ENCODE results near the gene COL9A3.

COL9A3 gene

DNA sequence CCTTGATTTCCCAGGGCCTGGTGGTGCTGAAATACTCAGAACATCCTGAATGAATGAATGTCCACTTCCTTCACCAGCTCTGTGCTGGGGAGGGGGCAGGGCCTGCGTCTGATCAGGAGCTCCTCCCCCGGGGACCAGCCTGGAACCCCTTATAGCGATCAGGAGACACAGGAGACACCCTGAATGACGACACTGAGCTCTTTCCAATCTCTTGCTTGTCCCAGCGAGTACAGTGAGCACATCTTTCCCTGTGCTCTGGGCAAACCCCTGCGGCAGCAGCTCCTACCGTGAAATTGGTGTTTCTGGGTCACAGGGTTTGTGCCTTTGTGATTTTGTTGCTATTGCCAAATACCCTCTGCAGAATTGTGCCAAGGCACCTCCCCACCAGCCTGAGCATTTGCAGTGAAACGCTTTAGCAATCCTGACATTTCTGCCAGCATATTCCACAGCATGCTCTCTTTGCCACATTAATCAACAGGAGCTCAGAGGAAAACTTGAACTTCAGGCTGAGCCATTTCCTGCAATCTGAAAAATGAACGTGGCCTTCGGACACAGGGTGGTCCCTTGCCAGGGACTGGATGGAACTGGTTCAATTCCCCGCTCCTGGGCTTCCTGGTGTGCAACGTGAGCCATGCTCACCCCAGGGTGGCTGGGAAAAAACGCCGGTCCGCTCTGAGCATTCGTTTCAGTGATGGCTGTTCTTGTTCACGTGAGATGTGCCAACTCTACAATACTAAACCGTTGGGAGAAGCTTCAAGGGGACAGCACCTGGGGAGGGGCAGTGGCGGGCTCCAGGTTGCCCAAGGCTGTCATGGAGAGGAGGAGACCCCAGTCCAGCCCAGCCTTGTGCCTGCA, 43.6 kb upstream of the COL9A3 start:
- peaks cover 5% of the 10 kb centered on the region; the same call in 1 of the 2 replicates for H3K4me1 ChIP-seq (ENCODE audit: control insufficient read depth, insufficient read depth, low read length)
- no peak overlapping the region for H3K4me3 ChIP-seq (ENCODE audit: low read depth, low read length)
- no peaks in the 10 kb centered on the region for H3K27me3 ChIP-seq (ENCODE audit: control insufficient read depth, insufficient read depth, low read length)
- no peaks in the 10 kb centered on the region for H3K9me3 ChIP-seq (ENCODE audit: control insufficient read depth, insufficient read depth, low read length)
- H3K27ac ChIP-seq (ENCODE audit: low read depth, low read length), result no peak overlapping the region
- H3K9ac ChIP-seq (ENCODE audit: low read depth, low read length), result no peak overlapping the region
- no peaks in the 10 kb centered on the region for H3K36me3 ChIP-seq (ENCODE audit: control insufficient read depth, insufficient read depth, low read length)

DNA sequence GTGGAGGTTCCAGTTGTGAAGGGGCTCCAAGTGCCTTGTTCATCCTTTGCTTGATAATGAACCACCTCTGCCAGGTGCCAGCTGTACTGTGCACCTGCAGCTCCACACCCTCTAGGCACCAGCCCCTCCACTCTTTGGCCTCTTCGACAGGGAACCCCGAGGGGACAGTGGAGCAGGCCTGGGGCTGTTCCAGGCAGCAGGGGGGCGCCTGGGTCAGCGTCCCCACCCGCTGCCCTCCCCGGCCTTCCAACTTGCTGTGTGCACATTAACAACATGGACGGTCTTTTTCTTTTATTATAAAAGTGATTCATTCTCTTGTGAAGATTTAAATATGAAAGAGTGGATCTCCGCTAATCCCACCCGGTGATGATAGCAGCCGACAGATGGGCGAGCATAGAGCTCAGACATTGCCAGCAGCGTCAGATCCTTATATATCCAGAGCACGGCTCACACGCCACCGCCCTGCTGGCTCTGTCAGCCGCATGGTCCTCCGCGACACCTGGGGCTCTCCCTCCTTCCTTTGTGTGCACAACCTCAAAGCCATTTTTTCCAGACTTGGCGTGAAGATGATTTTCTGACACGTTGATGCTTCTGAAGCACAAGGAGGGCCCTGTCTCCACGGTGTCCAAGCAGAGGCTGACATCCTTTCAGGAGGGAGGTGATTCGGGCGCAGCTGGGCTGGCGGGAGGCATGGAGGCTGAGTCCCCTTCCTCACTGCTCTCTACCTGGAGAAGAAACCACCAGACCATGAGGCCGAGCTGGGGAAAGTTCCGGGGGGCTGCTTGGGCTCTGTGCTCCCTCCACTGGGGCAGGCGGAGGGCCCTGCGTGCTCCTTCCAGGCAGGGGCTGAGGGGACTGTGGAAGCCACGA, 42.8 kb upstream of the COL9A3 start:
- Histone ChIP-seq H3K36me3 (ENCODE audit: control insufficient read depth, insufficient read depth, low read length) (no peaks in the 10 kb centered on the region), H3K4me3 (ENCODE audit: low read depth, low read length) (no peak overlapping the region), H3K4me1 (ENCODE audit: control insufficient read depth, insufficient read depth, low read length) (peaks cover 5% of the 10 kb centered on the region; the same call in 1 of the 2 replicates), H3K27ac (ENCODE audit: low read depth, low read length) (no peak overlapping the region), H3K27me3 (ENCODE audit: control insufficient read depth, insufficient read depth, low read length) (no peaks in the 10 kb centered on the region), H3K9me3 (ENCODE audit: control insufficient read depth, insufficient read depth, low read length) (no peaks in the 10 kb centered on the region), H3K9ac (ENCODE audit: low read depth, low read length) (no peak overlapping the region)

DNA sequence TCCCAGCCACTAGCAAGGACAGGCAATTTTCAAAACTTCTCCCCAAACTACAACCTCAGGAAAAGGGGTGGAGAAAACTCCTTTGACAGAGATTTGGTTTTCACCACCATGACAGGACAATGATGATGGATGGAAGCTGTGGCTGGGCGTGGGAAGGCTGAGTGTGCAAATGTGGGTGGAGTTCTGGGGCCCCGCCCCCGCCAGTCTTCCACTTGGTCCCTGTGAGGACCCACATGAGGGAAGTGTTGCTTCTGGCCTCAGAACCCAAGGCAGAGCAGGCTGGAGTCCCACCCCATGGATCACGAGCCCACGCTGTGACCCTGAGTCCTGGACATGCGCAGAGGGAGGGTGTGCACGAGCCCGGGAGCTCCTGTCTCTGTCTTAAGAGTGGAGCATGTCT, 42.1 kb upstream of the COL9A3 start:
- Histone ChIP-seq H3K27me3 (ENCODE audit: control insufficient read depth, insufficient read depth, low read length) (no peaks in the 10 kb centered on the region), H3K9me3 (ENCODE audit: control insufficient read depth, insufficient read depth, low read length) (no peaks in the 10 kb centered on the region), H3K36me3 (ENCODE audit: control insufficient read depth, insufficient read depth, low read length) (no peaks in the 10 kb centered on the region), H3K4me3 (ENCODE audit: low read depth, low read length) (no peak overlapping the region), H3K4me1 (ENCODE audit: control insufficient read depth, insufficient read depth, low read length) (peaks cover 5% of the 10 kb centered on the region; the same call in 1 of the 2 replicates), H3K9ac (ENCODE audit: low read depth, low read length) (no peak overlapping the region), H3K27ac (ENCODE audit: low read depth, low read length) (no peak overlapping the region)

DNA sequence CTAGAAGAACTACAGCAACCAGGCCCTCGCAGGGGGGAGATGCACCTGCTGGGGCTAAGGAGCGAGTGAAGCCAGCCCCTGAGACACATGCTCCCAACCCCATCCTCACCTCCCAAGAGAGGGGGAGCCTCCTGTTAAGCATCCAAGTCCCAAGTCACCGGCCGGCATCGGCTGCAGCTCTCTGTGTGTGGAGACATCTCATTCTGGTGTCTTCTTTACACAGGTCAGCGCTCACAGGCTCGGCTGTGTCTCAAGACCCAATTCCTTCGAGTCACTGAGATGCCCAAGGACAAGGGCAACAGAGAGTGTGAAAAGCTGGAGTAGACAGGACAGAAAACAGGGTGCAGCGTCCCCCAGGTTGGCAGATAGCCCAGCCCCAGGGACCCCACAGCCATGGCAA, 41.6 kb upstream of the COL9A3 start:
- no peak overlapping the region for H3K9ac ChIP-seq (ENCODE audit: low read depth, low read length)
- H3K27ac ChIP-seq (ENCODE audit: low read depth, low read length), result no peak overlapping the region

DNA sequence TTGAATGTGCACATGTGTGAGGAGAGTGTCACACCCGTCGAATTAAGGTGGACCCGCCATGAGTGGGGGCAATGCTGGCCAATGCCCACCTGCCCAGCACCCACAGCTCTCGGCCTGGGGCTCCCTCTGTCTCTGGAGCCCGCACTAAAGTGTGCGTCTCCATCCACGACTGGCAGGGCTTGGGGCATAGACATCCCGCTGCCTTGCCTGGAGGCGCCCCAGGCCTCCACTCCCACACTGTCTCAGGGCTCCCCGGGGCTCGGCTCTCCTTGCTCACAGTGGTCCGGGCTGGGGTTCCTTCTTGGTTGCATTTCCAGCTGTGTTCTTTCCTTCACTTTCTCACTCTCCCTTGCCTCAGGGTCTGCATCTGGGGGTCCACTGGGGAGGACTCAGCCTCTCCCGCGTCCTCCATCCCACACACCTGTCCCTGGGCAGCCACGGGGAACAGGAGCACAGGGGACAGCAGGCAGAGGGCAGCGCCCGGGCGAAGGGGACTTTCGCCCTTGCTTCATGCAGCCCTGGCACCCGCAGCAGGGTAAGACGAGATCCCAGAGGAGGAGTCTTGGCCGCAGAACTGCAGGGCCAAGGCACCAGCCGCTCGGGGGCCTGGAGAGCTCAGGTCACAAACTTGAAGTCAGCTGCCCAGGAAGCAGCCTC, 40.7 kb upstream of the COL9A3 start:
- no peaks in the 10 kb centered on the region for H3K9me3 ChIP-seq (ENCODE audit: control insufficient read depth, insufficient read depth, low read length)
- no peak overlapping the region for H3K27ac ChIP-seq (ENCODE audit: low read depth, low read length)
- no peaks in the 10 kb centered on the region for H3K27me3 ChIP-seq (ENCODE audit: control insufficient read depth, insufficient read depth, low read length)
- no peak overlapping the region for H3K9ac ChIP-seq (ENCODE audit: low read depth, low read length)
- H3K4me3 ChIP-seq (ENCODE audit: low read depth, low read length), result no peak overlapping the region
- no peaks in the 10 kb centered on the region for H3K36me3 ChIP-seq (ENCODE audit: control insufficient read depth, insufficient read depth, low read length)
- peaks cover 5% of the 10 kb centered on the region; the same call in 1 of the 2 replicates for H3K4me1 ChIP-seq (ENCODE audit: control insufficient read depth, insufficient read depth, low read length)

More for the DNA sequence above, 41.6 kb upstream of the COL9A3 start:
- no peaks in the 10 kb centered on the region for H3K9me3 ChIP-seq (ENCODE audit: control insufficient read depth, insufficient read depth, low read length)
- no peaks in the 10 kb centered on the region for H3K27me3 ChIP-seq (ENCODE audit: control insufficient read depth, insufficient read depth, low read length)
- H3K4me1 ChIP-seq (ENCODE audit: control insufficient read depth, insufficient read depth, low read length), result peaks cover 5% of the 10 kb centered on the region; the same call in 1 of the 2 replicates
- H3K36me3 ChIP-seq (ENCODE audit: control insufficient read depth, insufficient read depth, low read length), result no peaks in the 10 kb centered on the region
- H3K4me3 ChIP-seq (ENCODE audit: low read depth, low read length), result no peak overlapping the region

DNA sequence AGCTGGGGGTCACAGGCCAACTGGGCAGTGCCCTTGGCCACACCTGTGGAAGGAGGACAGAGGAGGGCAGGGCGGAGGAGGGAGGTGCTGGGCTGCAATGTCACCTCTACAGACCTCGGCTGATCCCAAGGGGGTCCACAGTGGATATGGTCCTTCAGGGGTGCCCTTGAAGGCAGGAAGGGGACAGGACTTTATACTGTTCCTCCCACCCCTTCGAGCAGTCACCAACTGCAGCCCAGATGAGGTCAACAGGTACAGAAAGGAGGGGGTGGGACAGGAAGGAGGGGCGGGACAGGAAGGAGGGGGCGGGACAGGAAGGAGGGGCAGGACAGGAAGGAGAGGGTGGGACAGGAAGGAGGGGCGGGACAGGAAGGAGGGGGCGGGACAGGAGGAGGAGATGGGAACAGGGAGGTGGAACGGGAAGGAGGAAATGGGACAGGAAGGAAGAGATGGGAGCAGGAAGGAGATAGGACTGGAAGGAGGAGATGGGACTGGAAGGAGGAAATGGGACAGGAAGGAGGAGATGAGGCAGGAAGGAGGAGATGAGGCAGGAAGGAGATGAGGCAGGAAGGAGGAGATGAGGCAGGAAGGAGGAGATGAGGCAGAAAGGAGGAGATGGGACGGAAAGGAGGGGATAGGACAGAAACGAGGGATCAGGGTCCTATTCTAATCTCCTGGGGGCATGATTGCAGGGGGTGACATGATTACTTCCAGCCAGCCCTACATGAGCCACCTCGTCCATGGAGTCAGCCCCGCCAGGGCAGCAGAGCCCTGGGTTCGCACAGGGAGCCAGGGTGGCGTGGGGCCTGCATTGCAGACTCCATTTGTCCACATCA, 39.9 kb upstream of the COL9A3 start:
- peaks cover 5% of the 10 kb centered on the region; the same call in 1 of the 2 replicates for H3K4me1 ChIP-seq (ENCODE audit: control insufficient read depth, insufficient read depth, low read length)
- H3K4me3 ChIP-seq (ENCODE audit: low read depth, low read length), result no peak overlapping the region
- H3K27ac ChIP-seq (ENCODE audit: low read depth, low read length), result peak overlapping the region; percentile 39
- no peaks in the 10 kb centered on the region for H3K9me3 ChIP-seq (ENCODE audit: control insufficient read depth, insufficient read depth, low read length)
- no peak overlapping the region for H3K9ac ChIP-seq (ENCODE audit: low read depth, low read length)
- no peaks in the 10 kb centered on the region for H3K27me3 ChIP-seq (ENCODE audit: control insufficient read depth, insufficient read depth, low read length)
- H3K36me3 ChIP-seq (ENCODE audit: control insufficient read depth, insufficient read depth, low read length), result no peaks in the 10 kb centered on the region

DNA sequence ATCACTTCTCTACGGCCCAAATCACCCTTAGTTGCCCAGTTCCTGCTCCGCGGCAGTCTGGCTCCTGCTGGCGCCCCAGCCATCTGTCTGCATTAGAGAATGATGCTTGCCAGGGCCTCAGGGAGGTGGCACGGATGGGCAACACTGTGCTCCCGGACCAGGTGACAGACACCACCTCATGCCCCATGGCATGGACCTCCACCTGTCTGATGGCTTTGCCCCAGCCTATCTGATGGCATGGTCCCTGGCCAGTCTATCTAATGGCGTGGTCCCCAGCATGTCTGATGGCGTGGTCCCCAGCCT, 39.4 kb upstream of the COL9A3 start:
- Histone ChIP-seq H3K27me3 (ENCODE audit: control insufficient read depth, insufficient read depth, low read length) (no peaks in the 10 kb centered on the region), H3K9ac (ENCODE audit: low read depth, low read length) (no peak overlapping the region), H3K9me3 (ENCODE audit: control insufficient read depth, insufficient read depth, low read length) (no peaks in the 10 kb centered on the region), H3K4me3 (ENCODE audit: low read depth, low read length) (no peak overlapping the region), H3K36me3 (ENCODE audit: control insufficient read depth, insufficient read depth, low read length) (no peaks in the 10 kb centered on the region), H3K27ac (ENCODE audit: low read depth, low read length) (no peak overlapping the region), H3K4me1 (ENCODE audit: control insufficient read depth, insufficient read depth, low read length) (peaks cover 5% of the 10 kb centered on the region; the same call in 1 of the 2 replicates)

DNA sequence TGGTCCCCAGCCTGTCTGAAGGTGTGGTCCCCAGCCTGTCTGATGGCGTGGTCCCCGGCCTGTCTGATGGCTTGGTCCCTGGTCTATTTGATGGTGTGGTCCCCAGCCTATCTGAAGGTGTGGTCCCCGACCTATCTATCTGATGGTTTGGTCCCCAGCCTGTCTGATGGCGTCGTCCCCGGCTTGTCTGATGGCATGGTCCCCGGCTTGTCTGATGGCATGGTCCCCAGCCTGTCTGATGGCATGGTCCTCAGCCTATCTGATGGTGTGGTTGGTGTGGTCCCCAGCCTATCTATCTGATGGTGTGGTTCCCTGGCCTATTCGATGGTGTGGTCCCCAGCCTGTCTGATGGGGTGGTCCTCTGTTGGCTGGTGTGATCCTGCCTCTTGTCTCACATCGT, 38.8 kb upstream of the COL9A3 start:
- Histone ChIP-seq H3K4me1 (ENCODE audit: control insufficient read depth, insufficient read depth, low read length) (peaks cover 5% of the 10 kb centered on the region; the same call in 1 of the 2 replicates), H3K36me3 (ENCODE audit: control insufficient read depth, insufficient read depth, low read length) (no peaks in the 10 kb centered on the region), H3K9me3 (ENCODE audit: control insufficient read depth, insufficient read depth, low read length) (no peaks in the 10 kb centered on the region), H3K27ac (ENCODE audit: low read depth, low read length) (no peak overlapping the region), H3K9ac (ENCODE audit: low read depth, low read length) (no peak overlapping the region), H3K4me3 (ENCODE audit: low read depth, low read length) (no peak overlapping the region), H3K27me3 (ENCODE audit: control insufficient read depth, insufficient read depth, low read length) (no peaks in the 10 kb centered on the region)

DNA sequence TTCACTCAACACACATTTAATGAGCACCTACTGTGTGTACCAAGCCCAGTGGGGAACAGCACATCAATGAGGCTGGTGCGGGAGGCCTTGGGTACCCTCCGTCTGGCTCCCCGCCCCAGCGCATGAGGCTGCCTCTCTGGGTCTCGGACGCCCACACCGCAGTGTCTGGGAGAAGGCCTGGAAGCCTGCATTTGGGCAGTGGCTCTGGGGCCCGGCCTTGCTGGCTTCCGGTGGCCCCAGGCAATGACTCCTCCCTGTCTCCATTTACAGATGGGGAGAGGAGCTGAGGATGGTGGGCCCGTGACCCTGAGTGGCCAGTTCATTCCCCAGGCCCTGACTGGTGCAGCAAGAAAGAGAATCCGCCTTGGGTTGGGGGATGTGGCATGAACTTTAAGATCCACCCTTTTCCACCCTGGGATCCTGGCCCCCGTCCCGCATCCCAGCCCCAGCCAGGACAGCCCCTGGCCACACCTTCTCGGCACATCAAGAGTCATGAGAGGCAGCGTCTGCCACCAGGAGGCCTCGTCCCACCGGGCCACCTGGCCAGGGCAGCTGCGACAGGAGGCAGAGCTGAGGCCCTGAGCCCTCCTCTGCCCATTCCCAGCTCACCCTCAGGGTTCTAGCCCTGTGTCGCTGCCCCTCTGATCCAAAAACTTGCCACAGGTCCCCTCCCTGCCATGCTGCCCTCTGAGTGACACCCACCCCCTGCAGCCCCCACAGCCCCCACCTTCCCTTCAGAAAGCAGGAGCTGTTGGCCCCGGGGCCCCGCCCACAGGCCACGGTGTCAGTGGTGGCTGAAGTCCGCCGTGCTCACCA, 38.0 kb upstream of the COL9A3 start:
- peaks cover 5% of the 10 kb centered on the region; the same call in 1 of the 2 replicates for H3K4me1 ChIP-seq (ENCODE audit: control insufficient read depth, insufficient read depth, low read length)

DNA sequence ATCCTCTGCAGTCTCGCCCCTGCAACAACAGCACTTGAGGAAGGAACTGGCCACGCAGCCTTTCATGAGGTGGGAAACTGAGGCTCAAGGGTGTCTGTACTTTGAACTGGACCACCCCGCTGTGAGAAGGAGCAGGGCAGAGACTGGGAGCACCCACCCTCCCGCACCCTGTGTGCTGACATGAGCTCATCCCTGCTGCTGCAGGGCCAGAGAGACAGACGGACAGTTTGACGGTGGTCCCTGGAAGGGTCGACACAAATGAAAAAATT, 37.5 kb upstream of the COL9A3 start:
- Histone ChIP-seq H3K27me3 (ENCODE audit: control insufficient read depth, insufficient read depth, low read length) (no peaks in the 10 kb centered on the region), H3K36me3 (ENCODE audit: control insufficient read depth, insufficient read depth, low read length) (no peaks in the 10 kb centered on the region), H3K9me3 (ENCODE audit: control insufficient read depth, insufficient read depth, low read length) (no peaks in the 10 kb centered on the region), H3K4me3 (ENCODE audit: low read depth, low read length) (no peak overlapping the region), H3K9ac (ENCODE audit: low read depth, low read length) (no peak overlapping the region), H3K4me1 (ENCODE audit: control insufficient read depth, insufficient read depth, low read length) (peaks cover 5% of the 10 kb centered on the region; the same call in 1 of the 2 replicates), H3K27ac (ENCODE audit: low read depth, low read length) (no peak overlapping the region)

More for the DNA sequence above, 38.0 kb upstream of the COL9A3 start:
- no peaks in the 10 kb centered on the region for H3K9me3 ChIP-seq (ENCODE audit: control insufficient read depth, insufficient read depth, low read length)
- H3K27me3 ChIP-seq (ENCODE audit: control insufficient read depth, insufficient read depth, low read length), result no peaks in the 10 kb centered on the region
- no peak overlapping the region for H3K4me3 ChIP-seq (ENCODE audit: low read depth, low read length)
- H3K36me3 ChIP-seq (ENCODE audit: control insufficient read depth, insufficient read depth, low read length), result no peaks in the 10 kb centered on the region
- no peak overlapping the region for H3K9ac ChIP-seq (ENCODE audit: low read depth, low read length)
- no peak overlapping the region for H3K27ac ChIP-seq (ENCODE audit: low read depth, low read length)
